ENCODE measurements around the gene TMEM150C. TPM values are rescaled to one million over a fixed set of nuclear protein-coding genes. Genes with fewer than 3 reads are reported as not detected.
"Not testable (repeated sequence)": the region's sequence is repeated elsewhere in the genome, so short reads cannot be mapped to it uniquely, and the experiment has no call there.

Gene TMEM150C
- total RNA-seq, 1 donor = 0.21 TPM

- H3K4me1 ChIP-seq (ENCODE audit: insufficient read depth, low read length) = no peaks in the 10 kb centered on the region
- no peaks in the 10 kb centered on the region for H3K9me3 ChIP-seq (ENCODE audit: low read depth, low read length)
- H3K27me3 ChIP-seq (ENCODE audit: insufficient read depth, low read length) = no peaks in the 10 kb centered on the region
- H3K4me3 ChIP-seq (ENCODE audit: low read length) = no peak overlapping the region
These were observed 79.4 kb downstream of the TMEM150C start for GRCh38 chr4:82482387-82482786.

DNA sequence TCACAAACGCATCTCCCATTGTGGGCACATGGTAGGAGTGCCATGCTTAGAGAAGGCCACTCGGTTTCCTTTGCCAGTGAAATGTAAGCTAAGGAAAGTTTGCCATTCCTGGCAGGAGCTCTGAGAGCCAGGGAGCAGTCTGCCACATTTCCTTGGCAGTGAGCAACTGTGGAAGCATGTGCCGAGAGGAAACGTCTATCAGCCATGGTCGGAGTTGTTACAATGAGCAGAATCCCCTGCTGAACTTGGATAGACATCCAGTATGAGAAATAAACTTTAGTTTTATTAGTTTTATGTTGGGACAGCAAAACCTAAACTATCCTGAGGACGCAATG lies 80.3 kb downstream of the TMEM150C start:
- Histone ChIP-seq H3K4me1 (ENCODE audit: insufficient read depth, low read length) (no peaks in the 10 kb centered on the region), H3K4me3 (ENCODE audit: low read length) (no peak overlapping the region), H3K27me3 (ENCODE audit: insufficient read depth, low read length) (no peaks in the 10 kb centered on the region), H3K9me3 (ENCODE audit: low read depth, low read length) (no peaks in the 10 kb centered on the region)

- no peaks in the 10 kb centered on the region for H3K9me3 ChIP-seq (ENCODE audit: low read depth, low read length)
- H3K4me1 ChIP-seq (ENCODE audit: insufficient read depth, low read length) = no peaks in the 10 kb centered on the region
- no peaks in the 10 kb centered on the region for H3K27me3 ChIP-seq (ENCODE audit: insufficient read depth, low read length)
- no peak overlapping the region for H3K4me3 ChIP-seq (ENCODE audit: low read length)
These were observed 80.8 kb downstream of the TMEM150C start for GRCh38 chr4:82480771-82481505.

DNA sequence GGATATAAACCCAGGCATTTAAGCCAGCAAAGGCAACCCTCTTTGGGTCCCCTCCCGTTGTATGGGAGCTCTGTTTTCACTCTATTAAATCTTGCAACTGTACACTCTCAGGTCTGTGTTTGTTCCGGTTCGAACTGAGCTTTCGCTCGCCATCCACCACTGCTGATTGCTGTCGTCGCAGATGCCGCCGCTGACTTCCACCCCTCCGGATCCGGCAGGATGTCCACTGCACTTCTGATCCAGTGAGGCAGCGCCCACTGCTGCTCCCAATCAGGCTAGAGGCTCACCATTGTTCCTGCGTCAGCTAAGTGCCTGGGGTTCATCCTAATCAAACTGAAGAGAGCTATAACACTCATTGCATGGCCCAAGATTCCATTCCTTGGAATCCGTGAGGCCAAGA lies 82.2 kb downstream of the TMEM150C start:
- Histone ChIP-seq H3K4me1 (ENCODE audit: insufficient read depth, low read length) (no peaks in the 10 kb centered on the region), H3K27me3 (ENCODE audit: insufficient read depth, low read length) (no peaks in the 10 kb centered on the region), H3K4me3 (ENCODE audit: low read length) (no peak overlapping the region), H3K9me3 (ENCODE audit: low read depth, low read length) (no peaks in the 10 kb centered on the region)

- H3K27me3 ChIP-seq (ENCODE audit: insufficient read depth, low read length); H3K4me1 ChIP-seq (ENCODE audit: insufficient read depth, low read length); H3K9me3 ChIP-seq (ENCODE audit: low read depth, low read length); H3K4me3 ChIP-seq (ENCODE audit: low read length): not testable (repeated sequence)
These were observed 84.3 kb downstream of the TMEM150C start for GRCh38 chr4:82477469-82477868.

DNA sequence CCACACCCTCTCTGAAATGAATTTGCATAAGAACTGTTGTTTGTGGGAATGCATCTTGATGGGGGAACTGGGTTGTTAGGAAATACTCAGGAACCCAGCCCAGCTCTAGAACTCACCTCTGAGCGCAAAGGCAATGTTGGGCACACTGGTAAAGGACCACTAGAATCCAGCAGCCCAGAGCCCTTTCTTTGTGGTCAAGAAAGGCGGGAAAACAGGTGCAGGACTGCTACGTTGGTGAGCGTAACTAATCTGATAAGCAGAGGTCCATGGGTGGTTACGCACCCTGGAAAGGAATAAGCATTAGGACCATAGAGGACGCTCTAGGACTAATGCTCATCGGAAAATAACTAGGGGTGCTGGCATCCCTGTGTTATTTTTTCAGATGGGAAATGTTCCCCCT lies 85.9 kb downstream of the TMEM150C start:
- H3K4me1 ChIP-seq (ENCODE audit: insufficient read depth, low read length); H3K27me3 ChIP-seq (ENCODE audit: insufficient read depth, low read length); H3K9me3 ChIP-seq (ENCODE audit: low read depth, low read length); H3K4me3 ChIP-seq (ENCODE audit: low read length): not testable (repeated sequence)

DNA sequence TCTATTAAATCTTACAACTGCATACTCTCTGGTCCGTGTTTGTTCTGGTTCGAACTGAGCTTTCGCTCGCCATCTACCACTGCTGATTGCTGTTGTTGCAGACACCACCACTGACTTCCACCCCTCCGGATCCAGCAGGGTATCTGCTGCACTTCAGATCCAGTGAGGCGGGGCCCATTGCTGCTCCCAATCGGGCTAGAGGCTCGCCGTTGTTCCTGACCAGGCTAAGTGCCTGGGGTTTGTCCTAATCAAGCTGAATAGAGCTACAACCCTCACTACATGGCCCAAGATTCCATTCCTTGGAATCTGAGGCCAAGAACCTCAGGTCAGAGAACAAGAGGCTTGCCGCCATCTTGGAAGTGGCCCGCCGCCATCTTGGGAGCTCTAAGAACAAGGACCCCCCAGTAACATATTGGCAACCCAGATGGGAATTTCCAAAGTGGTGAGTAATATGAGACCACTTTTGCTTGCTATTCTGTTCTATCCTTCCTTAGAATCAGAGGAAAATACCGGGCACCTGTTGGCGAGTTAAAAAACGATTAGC lies 88.1 kb downstream of the TMEM150C start:
- H3K4me1 ChIP-seq (ENCODE audit: insufficient read depth, low read length) = no peaks in the 10 kb centered on the region
- no peaks in the 10 kb centered on the region for H3K27me3 ChIP-seq (ENCODE audit: insufficient read depth, low read length)
- H3K4me3 ChIP-seq (ENCODE audit: low read length) = no peak overlapping the region
- H3K9me3 ChIP-seq (ENCODE audit: low read depth, low read length) = no peaks in the 10 kb centered on the region

GRCh38 chr4:82473080-82473479 lies 88.7 kb downstream of the TMEM150C start:
- not testable (repeated sequence) for H3K4me1 ChIP-seq (ENCODE audit: insufficient read depth, low read length); H3K27me3 ChIP-seq (ENCODE audit: insufficient read depth, low read length); H3K9me3 ChIP-seq (ENCODE audit: low read depth, low read length); H3K4me3 ChIP-seq (ENCODE audit: low read length)

- no peaks in the 10 kb centered on the region for H3K9me3 ChIP-seq (ENCODE audit: low read depth, low read length)
- no peak overlapping the region for H3K4me3 ChIP-seq (ENCODE audit: low read length)
- no peaks in the 10 kb centered on the region for H3K4me1 ChIP-seq (ENCODE audit: insufficient read depth, low read length)
- no peaks in the 10 kb centered on the region for H3K27me3 ChIP-seq (ENCODE audit: insufficient read depth, low read length)
These were observed 91.9 kb downstream of the TMEM150C start for GRCh38 chr4:82469791-82470345.

DNA sequence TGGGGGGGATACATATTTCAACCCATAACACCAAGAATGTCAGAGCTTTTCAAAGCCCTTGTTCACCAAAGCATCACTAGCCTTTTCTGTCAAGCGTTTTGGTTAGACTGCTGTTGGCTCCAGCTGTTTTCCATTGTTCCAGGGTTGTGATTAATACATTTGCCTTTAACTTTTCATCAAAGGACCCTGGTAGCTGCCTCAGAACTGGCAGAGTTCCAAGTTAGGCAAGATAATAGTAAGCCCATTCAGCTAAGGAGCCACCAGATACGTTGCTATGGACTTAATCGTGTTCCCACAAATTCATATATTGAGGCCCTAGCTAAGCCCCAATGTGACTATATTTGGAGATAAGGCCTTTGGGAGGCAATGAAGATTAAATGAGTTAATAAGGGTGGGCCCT lies 94.3 kb downstream of the TMEM150C start:
- Histone ChIP-seq H3K4me3 (ENCODE audit: low read length) (no peak overlapping the region), H3K9me3 (ENCODE audit: low read depth, low read length) (no peaks in the 10 kb centered on the region), H3K27me3 (ENCODE audit: insufficient read depth, low read length) (no peaks in the 10 kb centered on the region), H3K4me1 (ENCODE audit: insufficient read depth, low read length) (no peaks in the 10 kb centered on the region)

DNA sequence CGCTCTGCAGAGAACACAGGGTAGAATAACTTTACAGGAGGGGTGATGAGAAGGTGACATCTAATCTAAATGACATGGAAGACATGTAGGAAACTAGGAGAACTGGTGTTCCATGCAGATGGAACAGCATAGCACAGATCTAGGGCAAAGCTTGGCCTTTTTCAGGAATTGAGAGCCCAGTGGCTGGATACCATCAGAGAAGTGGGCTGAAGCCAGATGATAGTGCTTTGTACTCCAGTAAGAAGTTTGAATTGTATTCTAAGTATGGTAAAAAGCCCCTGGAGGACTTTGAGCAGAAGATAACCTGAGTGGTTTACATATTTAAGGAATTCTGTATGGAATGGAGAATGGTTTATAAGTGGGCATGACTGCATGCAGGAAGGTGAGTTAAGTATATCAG lies 98.6 kb downstream of the TMEM150C start:
- Histone ChIP-seq H3K27me3 (ENCODE audit: insufficient read depth, low read length) (no peaks in the 10 kb centered on the region), H3K4me1 (ENCODE audit: insufficient read depth, low read length) (no peaks in the 10 kb centered on the region), H3K4me3 (ENCODE audit: low read length) (no peak overlapping the region), H3K9me3 (ENCODE audit: low read depth, low read length) (no peaks in the 10 kb centered on the region)

DNA sequence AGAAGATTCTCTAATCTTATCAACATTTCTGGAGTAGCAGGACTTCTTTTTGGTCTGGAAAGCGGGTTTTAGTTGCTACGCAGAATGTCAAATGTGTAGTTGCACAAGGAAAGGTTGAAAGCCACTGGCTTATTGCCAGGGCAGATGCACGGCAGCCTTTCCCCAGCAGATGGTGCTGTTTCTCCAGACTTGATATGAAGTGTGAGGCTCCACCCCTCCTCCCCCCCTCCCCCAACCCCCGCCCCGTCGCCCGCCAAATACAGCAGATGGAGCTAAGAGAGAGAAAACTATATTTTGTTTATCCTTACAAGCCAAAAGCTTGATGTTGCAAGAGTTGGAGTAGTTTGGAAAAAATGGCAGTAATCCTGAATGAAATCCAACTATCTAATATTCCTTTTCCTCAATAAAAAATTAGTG lies 99.4 kb downstream of the TMEM150C start:
- Histone ChIP-seq H3K4me3 (ENCODE audit: low read length) (no peak overlapping the region), H3K27me3 (ENCODE audit: insufficient read depth, low read length) (no peaks in the 10 kb centered on the region), H3K9me3 (ENCODE audit: low read depth, low read length) (no peaks in the 10 kb centered on the region), H3K4me1 (ENCODE audit: insufficient read depth, low read length) (no peaks in the 10 kb centered on the region)

DNA sequence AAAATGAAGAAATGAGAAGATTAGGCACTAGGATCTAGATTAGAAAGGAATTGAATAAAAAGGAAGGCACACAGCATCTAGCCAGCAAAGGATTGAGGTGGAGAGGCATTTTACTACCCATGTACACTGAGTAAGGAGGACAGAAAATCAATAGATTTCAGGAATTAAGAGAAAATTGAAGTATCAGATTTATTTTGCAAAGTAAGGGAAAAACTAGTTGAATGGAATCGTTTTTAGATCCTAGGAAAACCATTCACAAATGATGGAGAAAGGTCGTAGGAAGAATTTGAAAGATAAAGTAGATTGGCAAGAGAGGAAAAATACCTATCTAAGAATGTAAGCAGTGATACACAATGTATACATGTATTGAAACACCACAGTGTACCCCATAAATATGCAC lies 100.1 kb downstream of the TMEM150C start:
- H3K9me3 ChIP-seq (ENCODE audit: low read depth, low read length) = no peaks in the 10 kb centered on the region

GRCh38 chr4:82458729-82459128 lies 103.1 kb downstream of the TMEM150C start:
- Histone ChIP-seq H3K4me3 (ENCODE audit: low read length) (no peak overlapping the region), H3K27me3 (ENCODE audit: insufficient read depth, low read length) (no peaks in the 10 kb centered on the region), H3K9me3 (ENCODE audit: low read depth, low read length) (no peaks in the 10 kb centered on the region), H3K4me1 (ENCODE audit: insufficient read depth, low read length) (no peaks in the 10 kb centered on the region)

More for the DNA sequence above, 100.1 kb downstream of the TMEM150C start:
- Histone ChIP-seq H3K4me1 (ENCODE audit: insufficient read depth, low read length) (no peaks in the 10 kb centered on the region), H3K4me3 (ENCODE audit: low read length) (no peak overlapping the region), H3K27me3 (ENCODE audit: insufficient read depth, low read length) (no peaks in the 10 kb centered on the region)

DNA sequence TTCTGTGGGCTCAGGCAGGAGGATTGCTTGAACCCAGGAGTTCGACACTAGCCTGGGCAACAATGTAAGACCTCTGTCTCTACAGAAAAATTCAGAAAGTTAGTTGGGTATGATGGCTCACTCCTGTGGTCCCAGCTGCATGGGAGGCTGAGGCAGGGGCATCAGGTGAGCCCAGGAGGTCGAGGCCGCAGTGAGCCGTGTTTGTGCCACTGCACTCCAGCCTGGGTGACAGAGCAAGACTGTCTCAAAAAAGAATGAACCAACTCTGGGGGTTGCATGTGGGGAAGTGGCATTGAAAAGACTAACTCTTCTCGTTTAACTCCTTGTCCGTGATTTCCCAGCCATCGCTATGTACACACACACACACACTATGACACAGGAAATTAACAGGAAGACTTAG lies 104.5 kb downstream of the TMEM150C start:
- Histone ChIP-seq H3K9me3 (ENCODE audit: low read depth, low read length) (no peaks in the 10 kb centered on the region), H3K27me3 (ENCODE audit: insufficient read depth, low read length) (no peaks in the 10 kb centered on the region), H3K4me1 (ENCODE audit: insufficient read depth, low read length) (no peaks in the 10 kb centered on the region), H3K4me3 (ENCODE audit: low read length) (no peak overlapping the region)

DNA sequence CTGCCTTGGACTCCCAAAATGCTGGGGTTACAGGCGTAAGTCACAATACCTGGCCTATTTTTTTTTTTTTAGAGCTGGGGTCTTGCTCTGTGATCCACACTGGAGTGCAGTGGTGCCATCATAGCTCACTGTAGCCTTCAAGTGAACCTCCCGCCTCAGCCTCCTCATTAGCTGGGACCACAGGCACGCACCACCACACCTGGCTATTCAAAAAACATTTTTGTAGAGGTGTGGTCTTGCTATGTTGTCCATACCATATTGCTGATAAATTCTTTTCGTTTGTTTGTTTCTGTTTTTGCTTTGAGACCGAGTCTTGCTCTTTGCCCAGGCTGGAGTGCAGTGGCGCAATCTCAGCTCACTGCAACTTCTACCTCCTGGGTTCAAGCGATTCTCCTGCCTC lies 109.8 kb downstream of the TMEM150C start:
- Histone ChIP-seq H3K27me3 (ENCODE audit: insufficient read depth, low read length) (no peaks in the 10 kb centered on the region), H3K4me1 (ENCODE audit: insufficient read depth, low read length) (no peaks in the 10 kb centered on the region), H3K4me3 (ENCODE audit: low read length) (no peak overlapping the region), H3K9me3 (ENCODE audit: low read depth, low read length) (no peaks in the 10 kb centered on the region)

All from mononuclear cell (primary cell).